Heart left ventricle (tissue), 16 donors: ENCODE data around the gene BTRC. TPM values are rescaled to one million over a fixed set of nuclear protein-coding genes. Genes with fewer than 3 reads are reported as not detected.

Experiments used
- ATAC-seq, 4 donors: fragments of 200-7000 bp; cut with Tn5 transposase; one replicate each; pipeline ENCODE4 v1.9.1; 2020 to 2022; ENCODE audit warnings: moderate library complexity in 4 of 4, mild to moderate bottlenecking in 3 of 4, moderate number of reproducible peaks in 1 of 4
- DNase-seq, 5 donors: peaks; one replicate each; pipeline ENCODE4 v3.0.0-alpha.2; 2020
- H3K27ac ChIP-seq, 12 donors: fragments of 200-600 bp; sonication (generic) in 4 of 12; one replicate each; pipeline versions ENCODE4 v1.5.0 to v1.8.0; 2016 to 2022; ENCODE audit warnings: mild to moderate bottlenecking in 2 of 12
- H3K27me3 ChIP-seq, 9 donors: fragments of 200-600 bp; sonication (generic) in 2 of 9; one replicate each; pipeline versions ENCODE4 v1.5.1 to v1.8.0; 2016 to 2022; ENCODE audit warnings: mild to moderate bottlenecking in 3 of 9
- H3K36me3 ChIP-seq, 9 donors: fragments of 200-600 bp; sonication (generic) in 2 of 9; one replicate each; pipeline versions ENCODE4 v1.5.0 to v1.8.0; 2018 to 2022; ENCODE audit warnings: mild to moderate bottlenecking in 2 of 9
- H3K4me1 ChIP-seq, 12 donors: fragments of 200-600 bp; sonication (generic) in 4 of 12; one replicate each; pipeline versions ENCODE4 v1.5.0 to v1.8.0; 2016 to 2022; ENCODE audit warnings: mild to moderate bottlenecking in 3 of 12
- H3K4me3 ChIP-seq, 12 donors: fragments of 200-600 bp; sonication (generic) in 4 of 12; one replicate each; pipeline versions ENCODE4 v1.5.0 to v1.8.0; 2017 to 2022; ENCODE audit warnings: mild to moderate bottlenecking in 9 of 12, moderate library complexity in 4 of 12
- H3K9me3 ChIP-seq, 12 donors: fragments of 200-600 bp; sonication (generic) in 4 of 12; one replicate each; pipeline versions ENCODE4 v1.5.0 to v1.8.0; 2016 to 2022; ENCODE audit warnings: mild to moderate bottlenecking in 1 of 12
- POLR2A ChIP-seq, 2 donors: fragments of 450-650 bp; IDR thresholded peaks; one replicate each; pipeline ENCODE4 v1.6.1; 2017; ENCODE audit warnings: antibody characterized with exemption in 2 of 2, mild to moderate bottlenecking in 2 of 2, moderate library complexity in 2 of 2
- WGBS, 4 donors: extraction: QIAGEN DNeasy Blood & Tissue Kit in 2 of 4; methylation state at CpG; one replicate each; pipeline versions ENCODE4 v1.1.5 to v1.1.7; 2013 to 2018; 5-methylcytosine and 5-hydroxymethylcytosine counted together
- intact Hi-C, 10 donors: fragments of 100-400 bp; cut with DNase I; formaldehyde crosslinking; loops; one replicate each; pipeline versions ENCODE4 v1.11.1 to v1.14.2; 2022
- polyA plus RNA-seq, 2 donors: library from polyadenylated mRNA; stranded (reverse); fragments of 200-250 nt; gene quantifications; one replicate each; pipeline ENCODE4 v1.2.3, GENCODE V29; 2013
- total RNA-seq, 9 donors: library from RNA; depleted of rRNA in 2 of 9; stranded (reverse); fragments of >200 nt in 2 of 9; fragmentation: NEBNext Ultra II Directional in 3 of 9; extraction: Animal tissue kit (Norgen Biotek cat#: 25700) in 3 of 9; gene quantifications; one replicate each; pipeline versions ENCODE4 v1.1.0 to v1.2.4, GENCODE V29; 2016 to 2023
- TF ChIP-seq, protein P1 (sequence below), 12 donors: fragments of 200-600 bp; sonication (generic) in 4 of 12; IDR thresholded peaks; one replicate each; pipeline versions ENCODE4 v1.5.0 to v1.8.0; 2018 to 2022; ENCODE audit warnings: antibody characterized with exemption in 12 of 12, mild to moderate bottlenecking in 5 of 12
- donor health status: ischemic (EF 13 %, LVEDD 7.1; RV severe dilation, severe dysfunction).
- donor health status: healthy with polysubstance abuse.
- donor health status: DM: no; HTN: yes; CAD: no.
- donor health status: DM: no; HTN: no; CAD: no.
- donor health status: ischemic (EF 25% LVEDD 6.9; RV normal size, moderate dysfunction).
- donor health status: ischemic (EF 25% LVEDD 5.7; RV mildly dilated, moderate dysfunction).
- donor health status: healthy.
- donor health status: DM: yes; HTN: yes; CAD: no.
- donor health status: ischemic (EF 35%, LVEDD 5.7; RV mildly dilated, moderate dysfunction).
- donor health status: nonischemic (EF 11% LVEDD 7.7; RV severe dilation, severe dysfunction).
- donor health status: DM: yes; HTN: yes; CAD: no.
- donor health status: PGD.
- donor health status: ischemic (EF 29% LVEDD 5.4; RV normal size, mild dysfunction).
- donor health status: nonischemic (EF 23%, LVEDD 6.1; RV moderate dilation, normal function).

The BTRC gene
- total and polyA plus RNA-seq, 11 donors: 10.7 to 53.5 (median 32.1) TPM

DNA sequence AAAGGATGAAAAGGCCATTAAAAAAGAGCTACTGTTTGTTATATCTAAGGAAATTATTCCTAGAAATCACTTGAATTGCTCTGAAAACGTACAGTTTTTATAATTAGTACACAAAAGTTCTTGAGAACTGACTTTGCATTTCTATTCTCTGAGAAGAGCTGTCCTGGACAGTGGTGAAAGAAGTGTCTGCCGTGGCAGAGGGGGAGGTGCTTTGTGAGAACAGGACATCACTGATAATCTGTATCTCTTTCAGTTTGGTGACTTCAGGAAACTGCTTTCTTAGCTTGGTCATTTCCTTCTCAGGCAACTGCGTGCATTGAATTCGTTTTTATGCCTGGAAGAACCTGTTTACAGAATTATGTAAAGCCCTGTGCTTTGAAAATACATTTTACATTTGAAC, 182.0 kb downstream of the BTRC start:
- intact Hi-C loops: no loop called here
- H3K9me3 ChIP-seq: no peaks in the 10 kb centered on the region
- peaks cover 0 to 99% (median 40%) of the 10 kb centered on the region in 9 donors for H3K36me3 ChIP-seq
- WGBS, 4 donors: 45 to 53% (median 52%) methylated on average over 4 of the region's 4 CpGs
- no peak for TF ChIP-seq POLR2A (IDR thresholded peaks at IDR 0.05)
- DNase-seq: no peak
- no peak overlapping the region for H3K4me3 ChIP-seq
- H3K4me1 ChIP-seq: no peaks in the 10 kb centered on the region
- no peaks in the 10 kb centered on the region for H3K27me3 ChIP-seq
- no peak overlapping the region for H3K27ac ChIP-seq
- ATAC-seq: peak in 1 of 4 donors; percentile 34

DNA sequence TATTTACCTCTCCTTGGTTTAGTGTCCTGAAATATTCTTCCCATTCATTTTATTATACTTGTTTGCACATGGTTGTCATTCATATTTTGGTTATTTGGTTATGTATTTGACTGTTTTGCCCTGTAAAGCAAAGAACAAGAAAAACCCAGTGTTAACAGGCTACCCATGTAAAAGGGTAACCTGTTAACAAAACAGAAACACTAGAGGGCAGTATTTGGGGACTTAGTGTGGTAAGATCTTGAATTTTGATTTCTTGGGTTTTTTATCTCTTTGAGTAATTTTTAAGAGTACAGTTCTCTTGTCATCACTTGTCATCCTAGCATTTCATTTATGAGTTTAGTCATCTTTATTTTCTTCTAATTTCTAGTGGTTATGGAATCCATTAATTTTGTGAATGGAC, 182.8 kb downstream of the BTRC start:
- intact Hi-C loops: no loop called here
- ATAC-seq: no peak
- no peaks in the 10 kb centered on the region for H3K27me3 ChIP-seq
- no peak for DNase-seq
- H3K4me1 ChIP-seq: no peaks in the 10 kb centered on the region
- H3K9me3 ChIP-seq: no peaks in the 10 kb centered on the region
- no peak overlapping the region for H3K4me3 ChIP-seq
- H3K36me3 ChIP-seq: peaks cover 0 to 90% (median 39%) of the 10 kb centered on the region in 9 donors
- H3K27ac ChIP-seq: no peak overlapping the region
- TF ChIP-seq, protein P1, sequence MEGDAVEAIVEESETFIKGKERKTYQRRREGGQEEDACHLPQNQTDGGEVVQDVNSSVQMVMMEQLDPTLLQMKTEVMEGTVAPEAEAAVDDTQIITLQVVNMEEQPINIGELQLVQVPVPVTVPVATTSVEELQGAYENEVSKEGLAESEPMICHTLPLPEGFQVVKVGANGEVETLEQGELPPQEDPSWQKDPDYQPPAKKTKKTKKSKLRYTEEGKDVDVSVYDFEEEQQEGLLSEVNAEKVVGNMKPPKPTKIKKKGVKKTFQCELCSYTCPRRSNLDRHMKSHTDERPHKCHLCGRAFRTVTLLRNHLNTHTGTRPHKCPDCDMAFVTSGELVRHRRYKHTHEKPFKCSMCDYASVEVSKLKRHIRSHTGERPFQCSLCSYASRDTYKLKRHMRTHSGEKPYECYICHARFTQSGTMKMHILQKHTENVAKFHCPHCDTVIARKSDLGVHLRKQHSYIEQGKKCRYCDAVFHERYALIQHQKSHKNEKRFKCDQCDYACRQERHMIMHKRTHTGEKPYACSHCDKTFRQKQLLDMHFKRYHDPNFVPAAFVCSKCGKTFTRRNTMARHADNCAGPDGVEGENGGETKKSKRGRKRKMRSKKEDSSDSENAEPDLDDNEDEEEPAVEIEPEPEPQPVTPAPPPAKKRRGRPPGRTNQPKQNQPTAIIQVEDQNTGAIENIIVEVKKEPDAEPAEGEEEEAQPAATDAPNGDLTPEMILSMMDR (IDR thresholded peaks at IDR 0.05): peak; percentile 19 to 59 (median 40)
- no peak for TF ChIP-seq POLR2A (IDR thresholded peaks at IDR 0.05)

- WGBS, 4 donors: 91 to 100% (median 95%) methylated on average over 2 of the region's 2 CpGs
- no peak for ATAC-seq
- TF ChIP-seq, protein P1 (IDR thresholded peaks at IDR 0.05): no peak
- TF ChIP-seq POLR2A (IDR thresholded peaks at IDR 0.05): no peak
- no peak overlapping the region for H3K27ac ChIP-seq
- intact Hi-C loops: no loop called here
- no peaks in the 10 kb centered on the region for H3K9me3 ChIP-seq
- no peaks in the 10 kb centered on the region for H3K4me1 ChIP-seq
- no peak overlapping the region for H3K4me3 ChIP-seq
- no peaks in the 10 kb centered on the region for H3K27me3 ChIP-seq
- peaks cover 0 to 79% (median 36%) of the 10 kb centered on the region in 9 donors for H3K36me3 ChIP-seq
- DNase-seq: no peak
Observed at GRCh38 chr10:101538446-101538845, 184.5 kb downstream of the BTRC start.

DNA sequence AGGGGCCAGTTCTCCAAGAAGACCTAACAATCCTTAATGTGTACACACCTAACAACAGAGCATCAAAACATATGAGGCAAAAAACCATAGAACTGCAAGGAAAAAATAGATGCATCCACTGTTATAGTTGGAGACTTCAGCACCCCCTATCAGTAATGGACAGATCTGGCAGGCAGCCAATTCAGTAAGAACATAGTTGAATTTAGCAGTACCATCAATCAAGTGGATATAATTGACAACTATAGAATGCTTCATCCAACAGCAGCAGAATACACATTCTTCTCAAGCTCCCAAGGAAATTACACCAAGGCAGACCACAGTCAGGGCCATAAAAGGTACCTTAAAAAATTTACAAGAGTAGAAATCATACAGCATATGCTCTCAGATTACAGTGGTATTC, 191.9 kb downstream of the BTRC start:
- H3K4me1 ChIP-seq: peaks cover 0 to 15% (median 5%) of the 10 kb centered on the region in 12 donors
- intact Hi-C loops: no loop called here
- peaks cover 0 to 23% (median 8%) of the 10 kb centered on the region in 9 donors for H3K36me3 ChIP-seq
- no peaks in the 10 kb centered on the region for H3K27me3 ChIP-seq
- no peak for ATAC-seq
- TF ChIP-seq POLR2A (IDR thresholded peaks at IDR 0.05): no peak
- TF ChIP-seq, protein P1 (IDR thresholded peaks at IDR 0.05): no peak
- H3K4me3 ChIP-seq: no peak overlapping the region
- H3K9me3 ChIP-seq: no peaks in the 10 kb centered on the region
- DNase-seq: no peak
- no peak overlapping the region for H3K27ac ChIP-seq

- Histone ChIP-seq H3K36me3 (peaks cover 0 to 61% (median 45%) of the 10 kb centered on the region in 9 donors), H3K27ac (no peak overlapping the region), H3K4me3 (no peak overlapping the region), H3K27me3 (no peaks in the 10 kb centered on the region), H3K4me1 (peaks cover 0 to 13% (median 5%) of the 10 kb centered on the region in 12 donors), H3K9me3 (no peaks in the 10 kb centered on the region)
- DNase-seq (no peak), ATAC-seq (no peak)
- 70 to 93% (median 91%) methylated on average over 2 of the region's 2 CpGs for WGBS, 4 donors
- intact Hi-C loops: no loop called here
- TF ChIP-seq, protein P1 (IDR thresholded peaks at IDR 0.05): no peak
- TF ChIP-seq POLR2A (IDR thresholded peaks at IDR 0.05): no peak
Observed at GRCh38 chr10:101550965-101551364, 197.0 kb downstream of the BTRC start.
